Fibroblast of lung (primary cell): Measurements from ENCODE around the gene CARS1.

ENCODE experiments used
- EZH2 ChIP-seq: IDR thresholded peaks from 2 replicates; pipeline ENCODE4 v1.5.1; 2012; ENCODE audit warnings: low read length, control low read depth, mild to moderate bottlenecking; ENCODE audit errors: missing control alignments
- TF ChIP-seq, protein P1 (sequence below), 2 donors: IDR thresholded peaks in 1 of 2; conservative IDR thresholded peaks in 1 of 2; 1 replicate in 1 of 2; 2 replicates in 1 of 2; pipeline ENCODE4 v1.5.1; 2011 to 2012; ENCODE audit warnings: low read length in 2 of 2, control low read depth in 1 of 2, inconsistent platforms in 1 of 2, low read depth in 1 of 2, mild to moderate bottlenecking in 1 of 2

DNA sequence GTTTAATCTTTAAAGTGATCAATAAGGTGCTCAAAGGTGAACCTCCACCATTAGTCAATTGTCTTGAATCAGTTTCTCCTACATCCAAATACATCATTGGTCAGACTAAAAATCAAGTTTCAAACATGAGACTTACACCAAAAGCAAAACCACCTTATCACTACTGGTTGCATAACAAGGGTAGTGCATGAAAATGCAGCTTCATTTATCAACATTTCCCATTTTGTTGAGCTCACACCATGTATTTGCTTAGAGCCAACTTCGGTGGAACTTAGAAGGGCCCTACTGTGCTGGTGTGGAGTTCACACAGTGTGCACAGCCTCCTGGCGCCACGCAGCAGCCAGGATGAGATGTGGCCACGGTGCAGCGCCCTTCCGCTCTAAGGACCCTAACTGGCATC, 104.9 kb downstream of the CARS1 start:
- TF ChIP-seq, protein P1, sequence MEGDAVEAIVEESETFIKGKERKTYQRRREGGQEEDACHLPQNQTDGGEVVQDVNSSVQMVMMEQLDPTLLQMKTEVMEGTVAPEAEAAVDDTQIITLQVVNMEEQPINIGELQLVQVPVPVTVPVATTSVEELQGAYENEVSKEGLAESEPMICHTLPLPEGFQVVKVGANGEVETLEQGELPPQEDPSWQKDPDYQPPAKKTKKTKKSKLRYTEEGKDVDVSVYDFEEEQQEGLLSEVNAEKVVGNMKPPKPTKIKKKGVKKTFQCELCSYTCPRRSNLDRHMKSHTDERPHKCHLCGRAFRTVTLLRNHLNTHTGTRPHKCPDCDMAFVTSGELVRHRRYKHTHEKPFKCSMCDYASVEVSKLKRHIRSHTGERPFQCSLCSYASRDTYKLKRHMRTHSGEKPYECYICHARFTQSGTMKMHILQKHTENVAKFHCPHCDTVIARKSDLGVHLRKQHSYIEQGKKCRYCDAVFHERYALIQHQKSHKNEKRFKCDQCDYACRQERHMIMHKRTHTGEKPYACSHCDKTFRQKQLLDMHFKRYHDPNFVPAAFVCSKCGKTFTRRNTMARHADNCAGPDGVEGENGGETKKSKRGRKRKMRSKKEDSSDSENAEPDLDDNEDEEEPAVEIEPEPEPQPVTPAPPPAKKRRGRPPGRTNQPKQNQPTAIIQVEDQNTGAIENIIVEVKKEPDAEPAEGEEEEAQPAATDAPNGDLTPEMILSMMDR (conservative IDR thresholded peaks at IDR 0.05 in 1 of 2, IDR thresholded peaks at IDR 0.05 in 1 of 2; ENCODE audit: low read depth in 1 of 2, low read length in 2 of 2) = no peak
- no peak for TF ChIP-seq EZH2
